ENCODE results near the gene MS4A5.

MS4A5 gene

GRCh38 chr11:60392361-60392760 lies 37.0 kb upstream of the MS4A5 start:
- no peaks in the 10 kb centered on the region for H3K36me3 ChIP-seq (ENCODE audit: control insufficient read depth, low read length)
- H3K9me2 ChIP-seq (replicated peaks; ENCODE audit: control insufficient read depth, low read length), result no peaks in the 10 kb centered on the region
- no peak overlapping the region for H3K27ac ChIP-seq (ENCODE audit: low read depth, low read length)
- TF ChIP-seq EZH2phosphoT487 (IDR thresholded peaks at IDR 0.05; ENCODE audit: borderline replicate concordance, low read length) (no peak), CTCF (IDR thresholded peaks at IDR 0.05; ENCODE audit: low read depth, low read length, poor library complexity, severe bottlenecking) (no peak)
- H3K27me3 ChIP-seq (ENCODE audit: control insufficient read depth, low read length), result no peaks in the 10 kb centered on the region
- H3K4me2 ChIP-seq (ENCODE audit: low read length), result no peak overlapping the region
- H3F3A ChIP-seq (ENCODE audit: control insufficient read depth, insufficient read depth), result no peaks in the 10 kb centered on the region
- no peaks in the 10 kb centered on the region for H4K20me1 ChIP-seq (ENCODE audit: control insufficient read depth, insufficient read depth, low read depth, low read length)
- peaks cover 31% of the 10 kb centered on the region for H3K4me1 ChIP-seq (ENCODE audit: control insufficient read depth, low read length)
- no peak overlapping the region for H3K4me3 ChIP-seq (ENCODE audit: low read length)
- H3K9me3 ChIP-seq (ENCODE audit: control insufficient read depth, insufficient read depth, low read length), result no peaks in the 10 kb centered on the region
- H3K79me2 ChIP-seq (ENCODE audit: control insufficient read depth, low read length), result no peaks in the 10 kb centered on the region

DNA sequence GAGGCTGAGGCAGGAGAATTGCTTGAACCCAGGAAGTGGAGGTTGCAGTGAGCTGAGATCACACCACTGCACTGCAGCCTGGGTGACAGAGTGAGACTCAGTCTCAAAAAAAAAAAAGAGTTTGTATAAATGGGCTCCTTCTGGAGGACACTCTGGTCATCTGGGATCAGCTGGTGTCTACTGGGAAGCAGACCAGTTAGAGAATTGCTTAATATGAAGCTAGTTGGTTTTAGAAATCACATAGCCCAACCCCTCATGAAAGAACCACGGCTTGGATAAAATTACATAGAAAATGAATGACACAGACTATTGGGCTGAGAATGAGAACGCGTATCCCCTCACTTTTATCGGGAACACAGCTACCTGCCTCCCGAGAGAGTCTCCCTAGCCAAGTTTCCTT lies 36.4 kb upstream of the MS4A5 start:
- Histone ChIP-seq H3K27ac (ENCODE audit: low read depth, low read length) (no peak overlapping the region), H3K9me3 (ENCODE audit: control insufficient read depth, insufficient read depth, low read length) (no peaks in the 10 kb centered on the region), H3K4me1 (ENCODE audit: control insufficient read depth, low read length) (peaks cover 31% of the 10 kb centered on the region), H3K9me2 (replicated peaks; ENCODE audit: control insufficient read depth, low read length) (no peaks in the 10 kb centered on the region), H3K79me2 (ENCODE audit: control insufficient read depth, low read length) (no peaks in the 10 kb centered on the region), H3K36me3 (ENCODE audit: control insufficient read depth, low read length) (no peaks in the 10 kb centered on the region), H3K4me3 (ENCODE audit: low read length) (no peak overlapping the region), H3F3A (ENCODE audit: control insufficient read depth, insufficient read depth) (no peaks in the 10 kb centered on the region), H3K27me3 (ENCODE audit: control insufficient read depth, low read length) (no peaks in the 10 kb centered on the region), H4K20me1 (ENCODE audit: control insufficient read depth, insufficient read depth, low read depth, low read length) (no peaks in the 10 kb centered on the region), H3K4me2 (ENCODE audit: low read length) (no peak overlapping the region)
- TF ChIP-seq EZH2phosphoT487 (IDR thresholded peaks at IDR 0.05; ENCODE audit: borderline replicate concordance, low read length) (no peak), CTCF (IDR thresholded peaks at IDR 0.05; ENCODE audit: low read depth, low read length, poor library complexity, severe bottlenecking) (no peak)

GRCh38 chr11:60394666-60395380 lies 34.5 kb upstream of the MS4A5 start:
- H3K36me3 ChIP-seq (ENCODE audit: control insufficient read depth, low read length), result no peaks in the 10 kb centered on the region
- no peak overlapping the region for H3K27ac ChIP-seq (ENCODE audit: low read depth, low read length)
- no peak overlapping the region for H3K4me2 ChIP-seq (ENCODE audit: low read length)

More at GRCh38 chr11:60394666-60395380, 34.5 kb upstream of the MS4A5 start:
- H3F3A ChIP-seq (ENCODE audit: control insufficient read depth, insufficient read depth), result no peaks in the 10 kb centered on the region
- peaks cover 20% of the 10 kb centered on the region for H3K4me1 ChIP-seq (ENCODE audit: control insufficient read depth, low read length)
- no peaks in the 10 kb centered on the region for H4K20me1 ChIP-seq (ENCODE audit: control insufficient read depth, insufficient read depth, low read depth, low read length)
- H3K79me2 ChIP-seq (ENCODE audit: control insufficient read depth, low read length), result no peaks in the 10 kb centered on the region
- H3K9me2 ChIP-seq (replicated peaks; ENCODE audit: control insufficient read depth, low read length), result no peaks in the 10 kb centered on the region
- TF ChIP-seq EZH2phosphoT487 (IDR thresholded peaks at IDR 0.05; ENCODE audit: borderline replicate concordance, low read length), result no peak
- TF ChIP-seq CTCF (IDR thresholded peaks at IDR 0.05; ENCODE audit: low read depth, low read length, poor library complexity, severe bottlenecking), result no peak
- no peaks in the 10 kb centered on the region for H3K9me3 ChIP-seq (ENCODE audit: control insufficient read depth, insufficient read depth, low read length)
- H3K27me3 ChIP-seq (ENCODE audit: control insufficient read depth, low read length), result no peaks in the 10 kb centered on the region
- H3K4me3 ChIP-seq (ENCODE audit: low read length), result no peak overlapping the region
